Keratinocyte (primary cell): Measurements from ENCODE around the gene CWC22.

Experiments used
- CTCF ChIP-seq, 3 experiments: IDR thresholded peaks in 1 of 3; conservative IDR thresholded peaks in 1 of 3; optimal IDR thresholded peaks in 1 of 3; 2 replicates in 2 of 3; 3 replicates in 1 of 3; pipeline versions ENCODE3 to v1.5.1; 2011; ENCODE audit warnings: low read length in 3 of 3, mild to moderate bottlenecking in 3 of 3, moderate library complexity in 2 of 3, control low read depth in 1 of 3, inconsistent platforms in 1 of 3; ENCODE audit not compliant: insufficient read depth in 2 of 3; ENCODE audit errors: extremely low read depth in 1 of 3
- EZH2 ChIP-seq: IDR thresholded peaks from one replicate; pipeline ENCODE4 v1.6.1; 2012; ENCODE audit warnings: inconsistent platforms, mild to moderate bottlenecking, low read length, moderate library complexity

DNA sequence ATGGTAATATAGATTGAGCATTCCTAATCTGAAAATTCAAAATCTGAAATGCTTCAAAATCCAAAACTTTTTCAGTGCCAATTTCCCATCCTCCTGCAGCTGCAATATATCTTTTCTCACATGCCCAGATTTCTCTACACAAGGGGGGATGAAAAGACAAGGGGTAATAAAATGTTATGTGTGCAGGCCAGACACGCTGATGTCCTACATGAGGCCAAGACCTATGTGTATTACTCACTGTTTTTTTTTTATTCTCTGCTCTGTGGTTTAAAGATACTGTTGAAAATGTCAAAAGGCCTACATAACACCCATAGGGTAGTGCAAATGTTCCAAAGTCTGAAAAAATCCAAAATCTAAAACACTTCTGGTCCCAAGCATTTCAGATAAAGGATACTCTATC, 41.2 kb upstream of the CWC22 start:
- TF ChIP-seq CTCF (optimal IDR thresholded peaks at IDR 0.05 in 1 of 3, IDR thresholded peaks at IDR 0.05 in 1 of 3, conservative IDR thresholded peaks at IDR 0.05 in 1 of 3; ENCODE audit: extremely low read depth in 1 of 3, insufficient read depth in 2 of 3, low read length in 3 of 3) (no peak), EZH2 (no peak)
